Fibroblast of the aortic adventitia (primary cell): Measurements from ENCODE around the gene OSMR. TPM values are rescaled to one million over a fixed set of nuclear protein-coding genes. Genes with fewer than 3 reads are reported as not detected.
A peak's percentile ranks its signal among the peaks of the same experiment; 100 is the strongest.

Experiments used
- DNase-seq: peaks from one replicate; pipeline ENCODE4 v3.0.0-alpha.2; 2010; ENCODE audit warnings: low read depth
- H3K4me3 ChIP-seq: 2 replicates; pipeline ENCODE4 v1.5.1; 2011; ENCODE audit warnings: low read depth, mild to moderate bottlenecking, control low read depth, low read length, moderate library complexity
- CTCF ChIP-seq: IDR thresholded peaks from 2 replicates; pipeline ENCODE4 v1.5.1; 2011; ENCODE audit warnings: mild to moderate bottlenecking, low read length, control low read depth, inconsistent platforms; ENCODE audit not compliant: insufficient read depth
- total RNA-seq: library from RNA; depleted of rRNA; stranded (reverse); fragments of >200 nt; gene quantifications from 2 replicates; pipeline ENCODE4 v1.2.3, GENCODE V29; 2012; ENCODE audit warnings: low replicate concordance

Gene OSMR
- total RNA-seq, 1 donor, result 96.7 TPM

DNA sequence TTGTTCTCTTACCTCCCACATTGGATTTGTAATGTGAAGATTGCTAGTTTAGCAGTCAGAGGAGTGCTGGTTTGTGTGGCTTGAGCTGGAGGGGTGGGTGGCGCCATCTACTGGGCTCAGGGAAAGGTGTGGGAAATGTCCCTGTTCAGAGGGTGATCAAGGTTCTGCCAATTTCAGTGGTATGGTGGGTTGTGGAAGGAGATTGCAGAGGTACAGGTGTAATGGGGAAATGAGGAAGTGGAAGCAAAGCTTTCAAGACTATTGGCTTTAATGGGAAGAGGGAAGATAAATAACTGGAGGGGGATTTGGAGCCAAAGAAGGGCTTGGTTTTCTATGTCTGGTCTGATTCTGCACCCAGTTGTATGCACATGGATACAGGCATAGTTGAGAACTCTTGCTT, 76.4 kb downstream of the OSMR start:
- DNase-seq, result peak; percentile 69
- no peak overlapping the region for H3K4me3 ChIP-seq
- peak; percentile 92 for TF ChIP-seq CTCF

GRCh38 chr5:38923661-38924451, 78.0 kb downstream of the OSMR start:
- no peak for TF ChIP-seq CTCF
- peak; percentile 81 for DNase-seq
- H3K4me3 ChIP-seq, result no peak overlapping the region

DNA sequence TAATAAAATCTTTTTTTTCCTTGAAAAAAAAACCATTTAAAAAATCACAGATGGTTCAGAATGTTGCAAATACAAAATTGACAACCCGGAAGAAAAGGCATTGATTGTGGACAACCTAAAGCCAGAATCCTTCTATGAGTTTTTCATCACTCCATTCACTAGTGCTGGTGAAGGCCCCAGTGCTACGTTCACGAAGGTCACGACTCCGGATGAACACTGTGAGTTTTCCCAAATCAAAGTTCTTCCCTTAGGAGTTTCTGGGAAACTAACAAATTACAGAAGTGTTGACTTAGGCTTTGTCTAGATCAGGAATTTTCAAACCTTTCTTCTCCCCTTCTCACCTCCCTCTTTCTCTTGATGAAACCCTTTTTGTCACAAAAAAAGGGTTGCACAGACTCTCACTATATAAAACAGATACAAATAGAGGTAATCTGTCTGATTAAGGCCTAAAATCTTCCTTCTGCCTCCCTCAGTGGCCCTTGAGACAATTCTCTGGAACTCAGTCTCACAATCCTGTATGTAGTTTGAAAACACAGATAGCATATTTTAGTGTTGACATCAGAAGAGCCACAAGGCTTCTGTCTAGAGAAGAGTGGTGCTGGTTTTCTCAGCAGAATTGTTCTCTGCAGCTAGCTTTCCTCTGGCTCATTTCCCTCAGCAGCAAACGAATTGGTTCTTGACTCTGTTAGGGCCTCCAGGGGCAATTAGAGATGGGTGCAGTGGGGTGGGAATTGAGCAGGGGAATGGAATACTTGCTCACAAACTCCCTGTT, 79.5 kb downstream of the OSMR start:
- no peak for TF ChIP-seq CTCF
- no peak overlapping the region for H3K4me3 ChIP-seq
- DNase-seq, result peak; percentile 71

- H3K4me3 ChIP-seq, result no peak overlapping the region
- no peak for DNase-seq
- no peak for TF ChIP-seq CTCF
Observed at GRCh38 chr5:38926121-38926520, 80.3 kb downstream of the OSMR start.

- no peak for DNase-seq
- no peak overlapping the region for H3K4me3 ChIP-seq
- TF ChIP-seq CTCF, result no peak
Observed at GRCh38 chr5:38927470-38927869, 81.7 kb downstream of the OSMR start.

GRCh38 chr5:38929838-38930237, 84.0 kb downstream of the OSMR start:
- TF ChIP-seq CTCF, result no peak

More at GRCh38 chr5:38929838-38930237, 84.0 kb downstream of the OSMR start:
- H3K4me3 ChIP-seq, result no peak overlapping the region
- DNase-seq, result no peak
